ENCODE measurements around the gene TECPR1.

The TECPR1 gene

GRCh38 chr7:98177553-98177952 lies 74.5 kb downstream of the TECPR1 start:
- in situ Hi-C loops (cut with HindIII; ENCODE audit: low sequenced_read_pairs) = no loop called here
- H3K4me3 ChIP-seq (ENCODE audit: low read depth, low read length) = no peak overlapping the region
- no peak for TF ChIP-seq CTCF (IDR thresholded peaks at IDR 0.05; ENCODE audit: low read depth, low read length, missing control alignments)
- DNase-seq (ENCODE audit: low read depth) = no peak

DNA sequence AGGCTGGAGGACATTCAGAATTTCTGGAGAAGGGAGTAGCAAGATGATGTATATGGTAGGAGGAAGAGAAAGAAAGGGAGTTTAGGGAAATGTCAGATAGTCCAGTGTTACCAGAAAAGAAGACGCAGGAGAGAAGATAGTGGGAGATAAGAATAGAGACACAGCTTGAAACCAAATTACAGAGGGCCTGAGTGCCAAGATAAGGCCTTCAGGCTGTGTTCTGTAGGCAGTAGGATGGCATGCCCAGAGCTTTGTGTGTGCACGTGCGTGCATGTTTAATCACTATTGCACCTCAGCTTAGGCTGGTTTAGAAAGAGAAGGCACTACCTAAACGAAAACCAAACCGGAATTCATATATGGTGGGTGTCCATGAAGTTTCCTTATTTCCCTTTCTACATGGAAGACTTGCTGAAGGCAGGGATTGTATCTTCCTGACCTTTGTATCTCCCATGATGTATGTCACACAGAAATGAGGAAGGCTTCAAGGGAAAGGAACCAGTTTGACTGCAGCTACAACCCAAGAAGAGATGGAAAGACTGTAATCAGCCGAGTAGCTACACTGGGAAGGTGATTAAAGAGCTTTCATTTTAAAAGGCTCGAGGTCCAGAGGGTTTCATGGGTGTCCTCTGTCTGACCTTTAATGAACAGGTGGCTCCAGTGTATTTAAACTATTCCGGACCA lies 76.6 kb downstream of the TECPR1 start:
- H3K4me3 ChIP-seq (ENCODE audit: low read depth, low read length) = no peak overlapping the region
- no peak for TF ChIP-seq CTCF (IDR thresholded peaks at IDR 0.05; ENCODE audit: low read depth, low read length, missing control alignments)
- no peak for DNase-seq (ENCODE audit: low read depth)
- in situ Hi-C loops (cut with HindIII; ENCODE audit: low sequenced_read_pairs) = no loop called here

DNA sequence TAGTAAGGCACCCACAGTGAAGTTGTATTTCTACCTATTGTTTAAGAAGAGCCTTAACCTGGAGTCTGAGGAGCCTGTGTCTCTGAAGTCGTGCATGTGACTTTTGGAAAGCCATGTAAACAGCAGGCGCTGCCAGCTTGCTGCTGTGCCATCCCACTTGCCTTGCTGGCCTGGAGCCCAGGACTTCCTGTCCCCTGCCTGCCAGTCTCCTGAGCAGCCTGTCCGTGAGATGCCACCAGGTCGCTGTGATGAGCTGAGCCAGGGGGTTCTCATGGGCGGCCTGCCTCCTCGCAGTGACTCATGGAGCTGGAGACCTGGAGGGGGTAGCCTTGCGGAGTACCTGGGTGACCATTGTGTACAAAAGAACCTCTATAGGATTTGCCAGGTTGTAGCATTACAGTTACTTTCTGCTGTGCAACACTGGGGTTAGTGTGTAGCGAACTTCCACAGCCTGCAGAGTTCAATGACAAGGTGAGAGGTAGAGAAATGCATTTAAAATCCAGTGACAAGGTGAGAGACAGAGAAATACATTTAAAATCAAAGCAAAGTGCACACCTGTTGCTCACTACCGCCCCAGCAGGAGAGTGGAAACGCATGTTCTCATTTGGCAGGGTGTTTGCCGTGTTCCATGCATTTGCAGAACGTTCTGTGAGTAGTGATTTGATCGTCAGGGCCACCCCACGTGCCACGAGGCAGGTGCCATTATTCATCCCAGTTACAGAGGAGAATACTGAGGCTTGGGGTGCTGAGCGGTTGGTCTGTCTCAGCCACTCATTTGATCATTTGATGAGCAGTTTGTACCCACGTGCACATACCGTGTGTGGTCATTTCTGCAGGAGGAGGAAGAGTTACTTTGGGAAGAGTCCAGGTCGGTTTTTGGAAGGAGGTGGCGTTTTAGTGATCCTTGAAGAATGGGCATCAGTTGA lies 77.4 kb downstream of the TECPR1 start:
- no peak overlapping the region for H3K4me3 ChIP-seq (ENCODE audit: low read depth, low read length)
- TF ChIP-seq CTCF (IDR thresholded peaks at IDR 0.05; ENCODE audit: low read depth, low read length, missing control alignments) = no peak
- no peak for DNase-seq (ENCODE audit: low read depth)
- in situ Hi-C loops (cut with HindIII; ENCODE audit: low sequenced_read_pairs) = no loop called here

- in situ Hi-C loops (cut with HindIII; ENCODE audit: low sequenced_read_pairs) = no loop called here
- H3K4me3 ChIP-seq (ENCODE audit: low read depth, low read length) = no peak overlapping the region
- TF ChIP-seq CTCF (IDR thresholded peaks at IDR 0.05; ENCODE audit: low read depth, low read length, missing control alignments) = no peak
- DNase-seq (ENCODE audit: low read depth) = no peak
These were observed 80.6 kb downstream of the TECPR1 start for GRCh38 chr7:98171449-98171848.

GRCh38 chr7:98170966-98171365 lies 81.1 kb downstream of the TECPR1 start:
- in situ Hi-C loops (cut with HindIII; ENCODE audit: low sequenced_read_pairs) = no loop called here
- no peak overlapping the region for H3K4me3 ChIP-seq (ENCODE audit: low read depth, low read length)

More at GRCh38 chr7:98170966-98171365, 81.1 kb downstream of the TECPR1 start:
- DNase-seq (ENCODE audit: low read depth) = no peak
- no peak for TF ChIP-seq CTCF (IDR thresholded peaks at IDR 0.05; ENCODE audit: low read depth, low read length, missing control alignments)
